ENCODE results near the gene CA11.
A peak's percentile ranks its signal among the peaks of the same experiment; 100 is the strongest.
"Not testable (repeated sequence)": the region's sequence is repeated elsewhere in the genome, so short reads cannot be mapped to it uniquely, and the experiment has no call there.

CA11 gene

DNA sequence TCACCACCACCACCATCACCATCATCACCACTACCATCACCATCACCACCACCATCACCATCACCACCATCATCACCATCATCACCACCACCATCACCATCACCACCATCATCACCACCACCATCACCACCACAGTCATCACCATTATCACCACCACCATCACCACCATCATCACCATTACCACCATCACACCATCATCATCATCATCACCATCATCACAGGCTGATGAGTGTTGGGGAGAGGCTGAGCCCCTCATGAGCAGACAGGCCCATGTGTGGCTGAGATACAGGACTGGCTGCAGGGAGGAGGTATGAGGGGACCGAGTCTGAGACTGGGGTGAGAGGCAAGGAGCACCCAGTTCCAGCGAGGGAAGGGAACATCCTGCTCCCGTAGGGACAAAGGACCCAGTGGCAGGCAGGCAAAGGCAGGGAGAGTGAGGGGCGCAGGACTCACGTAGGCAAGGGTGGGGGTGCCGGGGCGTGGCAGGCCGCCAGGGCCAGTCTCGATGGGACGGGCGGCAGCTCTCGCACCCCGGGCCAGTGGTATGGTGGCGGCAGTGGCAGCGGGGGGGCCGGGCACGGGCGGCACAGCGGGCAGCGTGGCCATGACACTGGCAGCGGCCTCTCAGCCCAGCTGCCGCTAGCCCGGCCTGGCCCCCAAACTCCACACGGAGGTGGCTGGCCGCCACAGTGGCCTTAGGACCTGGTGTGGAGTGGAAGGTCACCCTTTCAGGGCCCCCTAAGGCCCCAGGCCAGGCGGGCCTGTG lies 24.1 kb upstream of the CA11 start:
- DNase-seq (ENCODE audit: low read depth), result no peak

DNA sequence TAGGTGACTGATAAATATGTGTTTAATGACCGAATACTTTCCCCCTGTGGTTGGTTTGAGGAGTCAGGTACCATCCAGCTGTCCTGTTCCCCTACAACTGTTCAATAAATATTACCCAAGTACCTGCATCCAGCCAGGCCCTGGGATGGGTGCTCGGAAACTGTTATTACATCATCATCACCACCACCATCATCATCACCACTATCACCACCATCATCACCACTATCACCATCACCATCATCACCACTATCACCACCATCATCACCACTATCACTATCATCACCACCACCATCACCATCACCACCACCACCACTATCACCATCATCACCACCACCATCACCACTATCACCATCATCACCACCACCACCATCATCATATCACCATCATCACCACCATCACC lies 22.8 kb upstream of the CA11 start:
- no peak for DNase-seq (ENCODE audit: low read depth)

DNA sequence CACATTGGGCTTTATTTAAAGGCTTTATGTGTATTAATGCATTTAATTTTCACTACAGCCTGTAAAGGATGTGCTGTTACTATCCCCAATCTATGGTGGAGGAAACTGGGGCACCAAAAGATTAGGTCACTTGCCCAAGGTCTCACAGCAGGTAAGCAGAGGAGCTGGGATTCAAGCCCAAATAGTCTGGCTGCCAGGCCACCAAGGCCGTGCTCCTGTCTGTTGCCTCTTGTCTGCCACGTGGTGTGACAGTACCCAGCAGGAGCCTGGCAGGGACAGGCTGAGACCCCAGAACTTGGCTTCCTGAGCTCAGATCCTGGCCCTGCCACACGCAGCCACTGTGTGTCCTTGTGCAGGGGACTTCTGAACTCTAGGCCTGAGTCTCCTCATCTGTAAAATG lies 22.3 kb upstream of the CA11 start:
- no peak for DNase-seq (ENCODE audit: low read depth)

DNA sequence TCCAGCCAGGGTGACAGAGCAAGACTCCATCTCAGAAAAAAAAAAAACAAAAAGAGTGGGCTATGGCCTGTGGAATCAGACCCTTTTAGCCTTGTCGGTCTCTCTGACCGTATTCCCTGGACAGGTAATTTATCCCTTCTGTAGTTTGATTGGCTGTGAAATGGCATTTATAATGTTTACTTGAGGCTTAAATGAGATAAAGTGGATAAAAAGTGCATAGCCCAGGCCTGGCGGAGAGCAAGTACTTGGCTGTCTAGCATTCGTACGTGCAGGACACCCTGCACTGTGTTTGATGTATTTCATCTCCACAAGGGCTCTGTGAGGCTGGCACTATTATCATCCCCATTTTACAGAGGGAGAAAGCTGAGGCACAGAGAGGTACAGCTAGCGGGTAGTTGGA lies 19.8 kb upstream of the CA11 start:
- DNase-seq (ENCODE audit: low read depth), result no peak

DNA sequence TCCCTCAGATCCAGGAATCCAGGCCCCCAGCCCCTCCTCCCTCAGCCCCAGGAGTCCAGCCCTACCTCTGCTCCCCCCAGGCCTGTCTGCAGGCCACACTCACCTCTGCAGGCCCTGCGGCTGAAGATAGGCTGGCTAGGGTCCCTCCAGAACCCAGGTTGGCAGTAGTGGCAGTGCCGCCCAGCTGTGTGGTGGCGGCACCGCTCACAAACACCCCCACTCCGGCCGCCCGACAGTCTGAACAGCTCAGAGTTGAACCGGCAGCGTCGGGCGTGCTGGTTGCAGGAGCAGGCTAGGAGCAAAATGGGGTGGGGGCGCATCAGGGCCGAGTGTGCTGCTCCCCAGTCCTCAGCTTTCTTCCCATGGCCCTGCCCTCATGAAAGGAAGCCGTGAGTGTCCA lies 18.5 kb upstream of the CA11 start:
- no peak for DNase-seq (ENCODE audit: low read depth)

DNA sequence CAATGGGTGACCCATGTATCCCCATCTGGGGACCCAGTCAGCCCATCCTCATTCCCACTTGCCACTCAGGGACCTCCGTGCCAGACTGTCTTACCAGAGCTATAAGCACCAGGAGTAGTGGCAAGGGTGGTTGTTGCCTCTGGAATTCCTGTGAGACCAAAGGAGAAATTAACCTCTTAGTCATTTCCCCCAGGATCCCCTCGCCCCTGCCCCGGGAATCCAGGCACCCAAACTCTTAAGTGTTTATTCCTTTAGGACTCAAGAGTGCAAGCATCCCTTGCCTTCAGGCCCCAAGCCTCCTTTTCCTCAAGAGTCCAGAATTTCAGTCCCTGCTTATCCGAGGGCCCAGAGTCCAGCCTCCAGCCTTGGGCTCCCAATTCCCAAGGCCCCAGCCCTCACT lies 17.7 kb upstream of the CA11 start:
- DNase-seq (ENCODE audit: low read depth), result no peak

DNA sequence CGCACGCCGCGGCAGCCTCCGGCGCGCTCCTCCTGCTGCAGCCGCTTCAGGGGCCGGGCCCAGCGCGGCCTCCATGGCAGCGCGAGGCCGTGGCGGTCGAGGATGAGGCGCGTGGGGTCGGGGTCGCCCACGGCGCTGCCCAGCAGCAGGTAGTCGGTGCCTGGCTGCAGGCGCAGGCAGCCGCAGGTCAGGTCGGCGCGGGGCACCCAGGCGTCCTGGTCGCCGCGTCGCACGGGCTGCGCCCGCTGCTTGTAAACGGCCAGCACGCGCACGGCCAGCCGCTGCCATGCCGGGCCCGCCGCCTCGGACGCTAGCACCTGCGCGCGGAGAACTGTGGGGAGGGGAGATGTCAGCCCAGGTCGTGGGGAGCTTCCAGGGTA lies 15.7 kb upstream of the CA11 start:
- DNase-seq (ENCODE audit: low read depth), result no peak

DNA sequence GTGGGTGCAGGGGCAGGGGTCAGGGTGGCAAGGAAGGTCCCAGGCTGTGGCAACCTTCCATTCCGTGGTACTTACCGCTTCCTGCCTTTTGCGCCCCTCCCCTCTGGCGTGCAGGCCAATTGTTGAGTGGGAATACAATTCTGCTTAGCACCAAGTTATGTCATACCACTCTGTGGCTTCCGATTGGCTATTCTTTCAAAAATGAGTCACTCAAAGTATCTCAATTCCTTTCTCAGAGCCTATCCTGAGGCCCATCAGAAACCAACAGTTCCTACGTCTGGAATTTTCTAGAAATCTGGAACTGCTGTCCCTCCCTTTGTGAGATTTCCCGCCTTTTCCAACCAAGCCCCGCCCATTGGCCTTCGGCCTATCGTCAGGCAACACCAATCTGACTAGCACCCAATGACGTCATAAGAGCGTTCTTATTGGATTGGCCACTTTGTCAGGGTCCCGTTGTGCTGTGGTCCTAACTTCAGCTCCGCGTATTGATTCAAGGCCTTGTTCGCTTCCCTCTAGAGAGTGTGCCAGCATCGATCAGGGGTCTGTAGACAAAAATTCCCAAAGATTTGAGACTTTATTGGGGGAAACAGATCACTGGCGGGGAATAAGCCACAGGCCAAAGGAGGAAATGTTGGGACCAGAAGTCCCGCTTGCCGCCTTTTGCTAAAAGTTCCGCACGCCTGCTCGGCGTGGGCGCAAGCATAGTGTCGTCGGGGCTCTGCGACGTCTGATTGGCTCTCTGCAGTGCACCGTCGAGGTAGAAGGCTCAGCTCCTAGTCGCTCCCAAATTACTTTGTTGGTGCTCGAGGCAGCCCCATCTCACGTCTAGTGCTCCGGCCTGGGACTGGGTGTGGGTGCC lies 15.1 kb upstream of the CA11 start:
- peak; percentile 74 for DNase-seq (ENCODE audit: low read depth)

- no peak for DNase-seq (ENCODE audit: low read depth)
Measured at GRCh38 chr19:48659768-48660167, 13.8 kb upstream of the CA11 start.

DNA sequence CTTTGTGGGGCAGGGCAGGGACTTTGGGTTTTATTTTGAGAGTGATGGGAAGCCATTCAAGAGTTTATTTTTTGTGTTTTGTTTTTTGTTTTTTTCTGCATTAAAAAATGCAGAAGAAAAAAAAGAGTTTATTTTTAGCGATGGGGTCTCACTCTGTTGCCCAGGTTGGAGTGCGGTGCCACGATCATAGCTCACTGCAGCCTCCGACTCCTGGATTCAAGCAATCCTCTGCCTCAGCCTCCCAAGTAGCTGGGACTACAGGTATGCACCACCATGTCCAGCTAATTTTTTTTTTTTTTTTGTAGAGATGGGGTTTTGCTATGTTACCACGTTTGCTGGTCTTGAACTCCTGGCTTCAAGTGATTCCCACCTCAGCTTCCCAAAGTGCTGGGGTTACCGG lies 12.5 kb upstream of the CA11 start:
- DNase-seq (ENCODE audit: low read depth), result no peak

DNA sequence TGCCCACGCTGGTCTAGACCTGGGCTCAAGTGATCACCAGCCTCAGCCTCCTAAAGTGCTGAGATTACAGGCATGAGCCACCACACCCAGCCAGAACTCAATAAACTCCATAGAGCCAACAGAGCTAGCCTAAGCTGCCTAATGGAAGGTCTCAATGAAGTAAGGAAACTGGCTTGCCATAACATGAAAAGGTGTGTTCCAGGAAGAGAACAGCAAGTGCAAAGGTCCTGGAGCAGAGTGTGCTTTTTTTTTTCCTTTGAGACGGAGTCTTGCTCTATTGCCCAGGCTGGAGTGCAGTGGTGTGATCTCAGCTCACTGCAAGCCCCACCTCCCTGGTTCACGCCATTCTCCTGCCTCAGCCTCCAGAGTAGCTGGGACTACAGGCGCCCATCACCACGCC lies 11.8 kb upstream of the CA11 start:
- not testable (repeated sequence) for DNase-seq (ENCODE audit: low read depth)

GRCh38 chr19:48656840-48657474 lies 11.0 kb upstream of the CA11 start:
- DNase-seq (ENCODE audit: low read depth), result no peak

DNA sequence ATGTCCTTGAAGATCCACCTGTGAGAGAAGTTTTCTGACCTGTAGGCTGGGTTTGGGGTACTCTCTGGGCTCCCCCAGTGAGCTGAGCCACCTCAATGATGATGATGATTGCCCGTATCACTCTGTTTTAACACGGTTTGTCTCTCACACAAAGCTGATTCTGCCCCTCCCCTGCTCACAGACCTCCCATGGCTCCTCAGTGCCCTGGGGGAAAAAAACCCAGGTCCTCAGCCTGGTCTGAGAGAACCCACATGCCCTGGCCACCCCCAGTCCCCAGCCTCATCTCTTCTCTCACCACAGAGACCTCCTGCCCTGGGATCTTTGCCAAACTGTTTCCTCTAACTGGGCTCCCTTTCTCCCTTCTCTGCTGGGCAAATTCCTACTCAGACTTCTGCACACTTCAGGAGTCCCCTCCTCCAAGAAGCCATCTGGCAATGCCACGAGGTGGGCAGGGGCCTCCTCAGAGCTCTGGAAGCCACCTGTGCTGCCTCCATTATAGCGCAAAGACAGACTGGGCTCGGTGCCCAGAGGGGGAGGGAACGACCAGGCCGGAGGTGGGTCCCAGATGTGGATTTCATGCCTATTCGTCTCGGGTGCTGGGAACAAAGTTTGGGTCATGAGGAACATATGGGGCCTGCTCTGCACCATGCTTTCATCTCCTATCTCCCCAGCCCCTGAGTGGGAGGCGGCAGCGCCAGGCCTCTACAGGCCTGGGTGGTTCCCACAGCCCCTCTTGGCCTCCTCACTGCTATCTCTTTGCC lies 8.5 kb upstream of the CA11 start:
- DNase-seq (ENCODE audit: low read depth), result no peak

DNA sequence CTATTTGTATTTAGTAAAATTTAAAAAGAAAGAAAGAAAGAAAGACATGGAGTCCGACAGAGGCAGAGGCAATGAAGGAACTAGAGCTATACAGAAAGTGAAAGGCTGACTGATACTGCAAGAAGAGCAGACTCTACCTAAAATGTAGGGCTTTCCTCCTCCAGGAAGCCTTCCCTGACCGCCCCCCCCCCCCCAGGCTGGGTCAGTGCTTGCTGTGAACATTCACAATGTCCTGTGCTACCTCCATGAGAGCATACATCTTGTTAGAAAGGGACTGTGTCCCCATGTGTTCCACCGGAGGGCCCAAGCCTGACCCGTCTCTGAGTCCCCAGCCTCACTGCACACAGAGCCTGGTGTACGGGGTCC lies 5.7 kb upstream of the CA11 start:
- no peak for DNase-seq (ENCODE audit: low read depth)

GRCh38 chr19:48650974-48651682 lies 5.1 kb upstream of the CA11 start:
- DNase-seq (ENCODE audit: low read depth), result no peak

GRCh38 chr19:48648134-48648533 lies 2.1 kb upstream of the CA11 start:
- no peak for DNase-seq (ENCODE audit: low read depth)

DNA sequence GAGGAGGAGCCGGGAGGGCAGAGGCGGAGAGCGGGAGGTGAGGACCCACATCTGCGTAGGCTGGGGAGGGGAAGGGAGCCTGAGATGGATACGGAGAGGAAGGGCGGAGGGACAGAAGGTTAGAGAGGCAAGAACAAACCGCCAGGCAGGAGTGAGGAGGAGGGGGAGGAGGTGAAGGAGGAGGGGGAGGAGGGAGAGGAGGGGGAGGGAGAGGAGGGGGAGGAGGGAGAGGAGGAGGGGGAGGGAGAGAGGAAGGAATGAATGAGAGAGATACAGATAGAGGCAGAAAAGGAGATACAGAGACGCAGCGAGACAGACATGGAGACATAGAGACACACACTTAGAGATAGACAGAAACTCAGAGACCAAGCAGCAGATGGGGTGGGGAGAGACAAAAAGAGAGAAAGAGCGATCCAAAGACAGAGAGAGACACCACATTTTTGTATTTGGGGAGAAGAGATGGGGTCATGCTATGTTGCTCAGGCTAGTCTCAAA lies 782 bp upstream of the CA11 start:
- DNase-seq (ENCODE audit: low read depth), result no peak

DNA sequence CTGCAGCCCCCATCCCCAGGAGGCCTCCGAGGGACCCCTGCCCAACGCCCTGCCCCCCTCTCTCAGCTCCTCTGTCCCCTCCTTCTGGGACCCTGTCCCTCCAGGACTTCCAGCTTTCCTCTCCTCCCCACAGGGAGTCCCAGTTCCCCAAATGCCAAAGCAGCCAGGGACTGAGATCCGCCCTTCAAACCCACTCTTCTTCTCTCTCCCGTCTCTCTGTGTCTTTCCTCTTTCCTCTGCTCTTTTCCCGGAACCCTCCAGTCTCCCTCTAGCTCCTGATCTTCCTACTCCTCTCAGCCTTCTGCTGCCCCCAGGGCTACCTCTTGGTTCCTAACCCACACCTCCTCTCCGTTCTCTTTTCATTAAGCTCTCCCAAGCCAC lies 377 bp downstream of the CA11 start:
- DNase-seq (ENCODE audit: low read depth), result no peak

DNA sequence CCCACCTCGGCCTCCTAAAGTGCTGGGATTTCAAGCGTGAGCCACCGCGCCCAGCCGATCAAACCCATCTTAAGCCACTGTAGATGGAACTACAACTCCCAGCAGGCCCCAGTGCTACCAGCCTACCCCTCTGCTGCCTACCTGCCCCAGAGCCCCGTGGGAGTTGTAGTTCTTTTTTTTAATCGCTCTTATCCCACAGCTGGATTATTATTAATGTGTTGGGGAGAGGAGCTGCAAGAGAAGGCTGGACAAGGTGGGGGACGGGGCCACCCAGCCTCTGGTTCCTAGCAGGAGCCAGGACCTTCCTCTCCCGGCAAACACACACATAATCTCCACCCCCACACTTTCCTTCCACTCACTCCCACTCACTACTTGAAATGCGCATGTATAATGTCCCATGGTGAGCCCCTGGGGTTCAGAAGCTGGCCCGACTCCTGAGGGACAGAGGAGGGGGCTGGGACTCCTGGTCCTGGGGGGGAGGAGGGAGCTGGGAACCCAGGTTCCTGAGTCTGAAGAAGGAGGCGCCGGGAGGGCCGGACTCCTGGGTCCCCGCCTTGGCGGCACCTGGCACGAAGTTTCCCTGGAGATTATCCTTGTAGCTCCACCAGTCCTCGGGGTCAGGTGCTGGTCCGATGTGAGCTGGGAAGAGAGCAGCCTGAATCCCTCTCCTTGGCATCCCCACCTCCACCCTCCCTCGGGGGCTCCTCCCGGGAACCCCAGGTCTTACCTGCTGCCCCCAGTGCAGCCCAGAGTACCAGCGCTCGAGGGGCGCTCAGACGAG lies 958 bp downstream of the CA11 start:
- peak; percentile 58 for DNase-seq (ENCODE audit: low read depth)

GRCh38 chr19:48644355-48644754 lies 1.6 kb downstream of the CA11 start:
- no peak for DNase-seq (ENCODE audit: low read depth)

GRCh38 chr19:48642862-48643261 lies 3.1 kb downstream of the CA11 start:
- no peak for DNase-seq (ENCODE audit: low read depth)

Measured in stimulated activated CD8-positive, alpha-beta memory T cell treated with anti-CD3 and anti-CD28 coated beads, Interleukin-4, amount 100 ng/mL, for 24 hours (primary cell).